Subcutaneous adipose tissue (tissue), 4 donors: ENCODE measurements around the gene JUNB. TPM values are rescaled to one million over a fixed set of nuclear protein-coding genes. Genes with fewer than 3 reads are reported as not detected.

ENCODE experiments used
- total RNA-seq, 4 donors: library from RNA; depleted of rRNA; stranded (reverse); fragments of >200 nt; gene quantifications; one replicate each; pipeline ENCODE4 v1.1.0, GENCODE V29; 2016
- TF ChIP-seq, protein P1 (sequence below): fragments of 450-650 bp; IDR thresholded peaks from one replicate; pipeline ENCODE4 v1.5.1; 2016; ENCODE audit warnings: low read depth, mild to moderate bottlenecking, control low read depth, antibody characterized with exemption, moderate library complexity

Gene JUNB
- total RNA-seq, 4 donors from 2014 or later: 77.6 to 304 (median 155) TPM

DNA sequence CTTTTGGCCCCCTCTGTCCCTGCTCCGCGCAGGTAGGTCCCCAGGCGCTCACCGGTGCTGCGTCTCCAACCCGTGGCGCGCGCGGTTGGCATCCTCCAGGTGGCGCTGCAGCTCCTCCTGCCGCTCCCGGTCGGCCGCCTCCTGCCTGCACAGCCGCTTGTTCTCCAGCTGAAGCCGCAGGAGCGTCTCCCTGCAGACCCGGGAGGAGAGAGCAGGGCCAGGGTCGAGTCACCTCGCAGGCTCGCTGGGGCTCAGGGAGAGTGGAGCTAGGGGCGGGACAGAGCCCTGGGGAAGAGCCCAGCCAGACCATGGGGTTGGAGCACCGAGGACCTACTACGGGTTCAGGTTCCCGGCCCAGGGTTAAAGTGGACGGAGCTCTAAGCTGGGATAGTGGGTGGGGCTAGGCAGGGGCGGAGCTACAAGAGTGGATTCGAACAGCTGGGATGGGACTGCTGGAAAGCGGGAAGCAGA lies 25.2 kb upstream of the JUNB start:
- TF ChIP-seq, protein P1, sequence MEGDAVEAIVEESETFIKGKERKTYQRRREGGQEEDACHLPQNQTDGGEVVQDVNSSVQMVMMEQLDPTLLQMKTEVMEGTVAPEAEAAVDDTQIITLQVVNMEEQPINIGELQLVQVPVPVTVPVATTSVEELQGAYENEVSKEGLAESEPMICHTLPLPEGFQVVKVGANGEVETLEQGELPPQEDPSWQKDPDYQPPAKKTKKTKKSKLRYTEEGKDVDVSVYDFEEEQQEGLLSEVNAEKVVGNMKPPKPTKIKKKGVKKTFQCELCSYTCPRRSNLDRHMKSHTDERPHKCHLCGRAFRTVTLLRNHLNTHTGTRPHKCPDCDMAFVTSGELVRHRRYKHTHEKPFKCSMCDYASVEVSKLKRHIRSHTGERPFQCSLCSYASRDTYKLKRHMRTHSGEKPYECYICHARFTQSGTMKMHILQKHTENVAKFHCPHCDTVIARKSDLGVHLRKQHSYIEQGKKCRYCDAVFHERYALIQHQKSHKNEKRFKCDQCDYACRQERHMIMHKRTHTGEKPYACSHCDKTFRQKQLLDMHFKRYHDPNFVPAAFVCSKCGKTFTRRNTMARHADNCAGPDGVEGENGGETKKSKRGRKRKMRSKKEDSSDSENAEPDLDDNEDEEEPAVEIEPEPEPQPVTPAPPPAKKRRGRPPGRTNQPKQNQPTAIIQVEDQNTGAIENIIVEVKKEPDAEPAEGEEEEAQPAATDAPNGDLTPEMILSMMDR: no peak

DNA sequence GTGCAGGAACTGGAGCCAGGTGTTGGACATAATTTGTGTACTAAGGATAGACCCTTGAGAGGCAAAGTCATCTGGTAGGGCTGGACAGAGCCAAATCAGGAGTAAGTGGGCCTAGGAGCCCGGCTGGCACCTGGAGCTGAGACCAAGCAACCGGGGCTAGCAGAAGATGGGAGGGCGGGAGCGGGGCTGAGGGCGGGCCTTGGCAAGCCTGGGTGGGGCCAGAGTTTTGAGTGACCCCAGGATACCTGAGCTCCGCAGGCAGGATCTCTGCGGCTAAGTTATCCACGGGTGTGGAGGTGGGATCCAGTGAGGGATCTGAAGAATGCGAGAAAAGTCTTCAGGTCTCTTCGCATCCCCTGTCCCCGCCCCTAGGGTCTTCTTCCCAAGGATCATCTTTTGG lies 24.1 kb upstream of the JUNB start:
- TF ChIP-seq, protein P1: no peak

DNA sequence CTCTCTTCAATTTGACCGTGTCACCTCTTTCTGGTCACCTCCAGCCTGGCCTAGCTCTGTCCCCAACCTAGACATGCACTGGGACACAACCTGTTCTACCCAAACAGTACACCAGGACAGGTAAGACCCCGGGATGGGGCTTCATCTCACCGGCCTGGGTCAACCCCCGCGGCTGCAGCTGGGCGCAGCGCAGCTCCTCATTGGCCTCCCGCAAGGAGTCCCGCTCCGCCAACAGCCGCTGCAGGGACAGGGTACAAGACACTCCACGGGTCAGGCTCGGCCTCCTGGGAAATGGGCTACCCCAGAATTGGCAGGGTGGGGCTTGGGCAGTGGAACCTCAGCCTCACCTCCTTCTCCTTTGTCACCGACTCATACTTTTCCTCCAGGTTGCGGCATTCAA lies 23.6 kb upstream of the JUNB start:
- TF ChIP-seq, protein P1: no peak

DNA sequence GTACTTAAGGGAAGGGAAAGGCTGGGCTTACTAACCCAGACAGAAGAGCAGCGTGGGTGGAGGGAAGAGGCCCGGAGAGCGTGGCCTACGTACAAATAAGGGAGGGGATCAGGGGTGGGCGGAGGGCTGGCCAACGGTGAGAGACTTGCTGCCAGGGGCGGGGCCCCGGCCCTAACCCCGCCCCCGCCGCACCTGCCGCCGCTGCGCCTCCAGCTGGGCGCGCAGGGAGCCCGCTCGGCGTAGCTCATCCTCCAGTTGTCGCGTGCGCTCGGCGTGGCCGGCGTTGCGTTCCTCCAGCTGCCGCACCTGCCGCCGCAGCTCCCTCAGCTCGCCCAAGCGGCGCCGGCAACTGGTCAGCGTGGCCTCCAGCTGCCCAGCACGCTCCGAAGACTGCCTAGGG lies 21.6 kb upstream of the JUNB start:
- TF ChIP-seq, protein P1: no peak

DNA sequence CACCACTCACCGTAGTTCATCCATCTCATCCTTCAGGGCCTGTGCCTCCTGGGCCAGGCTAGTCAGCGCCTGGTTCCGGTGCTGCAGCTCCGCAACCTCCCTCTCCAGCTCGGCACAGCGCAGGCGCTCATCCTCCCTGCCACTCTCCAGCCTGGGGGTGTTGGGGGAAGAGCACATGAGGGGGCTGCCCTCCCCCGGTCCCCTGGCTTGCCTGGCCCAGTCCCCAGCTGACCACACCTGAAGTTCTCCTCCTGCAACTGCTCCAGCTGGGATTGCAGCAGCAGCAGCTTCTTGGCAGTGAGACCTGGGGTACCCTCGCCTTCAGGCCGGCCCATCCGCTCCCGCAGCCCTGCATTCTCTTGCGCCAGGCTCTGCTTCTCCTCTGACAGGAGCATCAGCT lies 20.4 kb upstream of the JUNB start:
- TF ChIP-seq, protein P1: no peak

DNA sequence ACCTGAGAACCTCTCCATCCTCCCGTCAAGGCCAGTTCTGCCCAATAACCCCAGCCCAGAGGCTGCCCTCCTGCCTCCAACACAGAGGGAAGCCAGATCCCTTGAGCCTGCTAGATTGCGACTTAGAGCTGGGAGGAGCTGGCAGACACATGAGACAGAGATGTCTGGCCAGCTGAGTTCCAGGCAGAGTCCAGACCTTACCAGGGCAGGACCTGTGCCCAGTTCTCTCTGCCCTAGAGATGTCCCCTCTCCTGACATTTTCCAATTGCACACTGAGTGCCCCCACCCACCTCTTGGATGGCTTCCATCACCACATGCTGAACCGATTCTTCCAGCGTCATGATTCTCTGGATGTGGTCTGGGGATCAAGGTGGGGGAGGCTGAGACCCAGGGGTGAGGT lies 19.0 kb upstream of the JUNB start:
- TF ChIP-seq, protein P1: no peak

DNA sequence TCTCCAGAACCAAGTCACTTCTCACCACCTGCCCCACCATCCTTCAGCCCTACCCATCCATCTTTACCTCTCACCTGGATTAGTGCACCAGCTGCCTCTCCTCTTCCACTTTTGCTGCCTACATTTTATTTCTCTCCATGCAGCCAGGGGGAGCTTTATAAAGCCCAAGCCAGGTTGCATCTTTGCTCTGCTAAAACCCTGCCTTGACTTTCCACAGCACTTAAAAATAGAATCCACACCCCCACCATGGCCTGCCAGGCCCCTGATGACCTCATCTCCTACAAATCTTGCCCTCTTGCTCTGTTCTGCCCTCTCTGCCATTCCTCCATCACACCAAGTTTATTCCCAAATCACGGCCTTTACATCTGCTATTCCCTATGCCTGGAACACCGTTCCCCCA lies 17.7 kb upstream of the JUNB start:
- TF ChIP-seq, protein P1: no peak
